ENCODE data around the gene ACD.

- TF ChIP-seq, protein P1, sequence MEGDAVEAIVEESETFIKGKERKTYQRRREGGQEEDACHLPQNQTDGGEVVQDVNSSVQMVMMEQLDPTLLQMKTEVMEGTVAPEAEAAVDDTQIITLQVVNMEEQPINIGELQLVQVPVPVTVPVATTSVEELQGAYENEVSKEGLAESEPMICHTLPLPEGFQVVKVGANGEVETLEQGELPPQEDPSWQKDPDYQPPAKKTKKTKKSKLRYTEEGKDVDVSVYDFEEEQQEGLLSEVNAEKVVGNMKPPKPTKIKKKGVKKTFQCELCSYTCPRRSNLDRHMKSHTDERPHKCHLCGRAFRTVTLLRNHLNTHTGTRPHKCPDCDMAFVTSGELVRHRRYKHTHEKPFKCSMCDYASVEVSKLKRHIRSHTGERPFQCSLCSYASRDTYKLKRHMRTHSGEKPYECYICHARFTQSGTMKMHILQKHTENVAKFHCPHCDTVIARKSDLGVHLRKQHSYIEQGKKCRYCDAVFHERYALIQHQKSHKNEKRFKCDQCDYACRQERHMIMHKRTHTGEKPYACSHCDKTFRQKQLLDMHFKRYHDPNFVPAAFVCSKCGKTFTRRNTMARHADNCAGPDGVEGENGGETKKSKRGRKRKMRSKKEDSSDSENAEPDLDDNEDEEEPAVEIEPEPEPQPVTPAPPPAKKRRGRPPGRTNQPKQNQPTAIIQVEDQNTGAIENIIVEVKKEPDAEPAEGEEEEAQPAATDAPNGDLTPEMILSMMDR (IDR thresholded peaks at IDR 0.05): no peak
- no peak for TF ChIP-seq POLR2A (IDR thresholded peaks at IDR 0.05)
These were observed 11.2 kb downstream of the ACD start for GRCh38 chr16:67648764-67649407.

Measured in body of pancreas (tissue), 4 donors.